Epidermal melanocyte (primary cell): ENCODE data around the gene INPP5J.
"Not testable (repeated sequence)": the region's sequence is repeated elsewhere in the genome, so short reads cannot be mapped to it uniquely, and the experiment has no call there.

ENCODE experiments used
- DNase-seq: peaks from one replicate; pipeline ENCODE4 v3.0.0; 2011; ENCODE audit warnings: low spot score; ENCODE audit not compliant: insufficient read length

Gene INPP5J

DNA sequence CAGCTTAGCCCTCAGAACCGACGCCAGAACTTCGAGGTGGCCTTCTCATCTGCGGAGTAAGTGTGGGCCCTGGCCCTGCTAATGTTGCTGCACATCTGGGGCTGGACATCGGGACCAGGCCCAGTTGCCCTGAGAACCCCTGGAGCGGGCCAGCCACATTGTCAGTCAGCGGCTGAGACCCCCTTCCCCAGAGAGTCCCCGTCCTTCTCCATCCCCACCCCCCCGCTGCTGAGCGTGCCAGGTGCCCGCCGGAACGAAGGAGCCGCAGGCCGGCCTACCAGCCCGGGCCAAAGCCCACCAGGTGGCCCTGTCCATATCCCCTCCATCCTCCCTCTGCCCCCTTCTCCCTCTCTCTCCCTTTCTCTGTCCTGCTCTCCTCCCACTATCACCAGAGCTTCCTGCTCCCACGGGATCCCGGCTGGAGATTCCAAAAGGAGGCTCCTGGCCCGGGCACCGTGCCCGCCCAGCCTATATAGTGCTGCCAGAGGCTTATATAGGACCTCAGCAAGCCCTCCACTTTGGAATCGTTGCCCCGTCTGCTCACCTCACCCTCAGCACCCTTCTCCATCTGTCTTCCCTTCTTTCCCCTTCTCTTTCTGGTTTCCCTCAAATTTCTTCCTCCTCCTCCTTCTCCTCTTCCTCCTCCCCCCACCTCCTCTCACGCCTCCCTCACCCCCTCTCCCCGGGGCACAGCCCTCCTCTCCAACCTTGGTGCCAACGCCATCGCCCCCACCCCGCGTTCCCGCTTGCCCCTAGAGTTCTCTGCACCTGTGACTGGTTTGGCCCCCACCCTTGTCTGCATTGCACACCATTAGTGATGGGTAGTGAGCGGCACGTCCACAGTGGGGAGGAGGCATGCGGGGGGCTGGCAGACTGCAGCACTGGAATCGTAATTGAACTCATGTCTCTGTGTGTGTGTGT, 22.7 kb upstream of the INPP5J start:
- peak; percentile 4 for DNase-seq

DNA sequence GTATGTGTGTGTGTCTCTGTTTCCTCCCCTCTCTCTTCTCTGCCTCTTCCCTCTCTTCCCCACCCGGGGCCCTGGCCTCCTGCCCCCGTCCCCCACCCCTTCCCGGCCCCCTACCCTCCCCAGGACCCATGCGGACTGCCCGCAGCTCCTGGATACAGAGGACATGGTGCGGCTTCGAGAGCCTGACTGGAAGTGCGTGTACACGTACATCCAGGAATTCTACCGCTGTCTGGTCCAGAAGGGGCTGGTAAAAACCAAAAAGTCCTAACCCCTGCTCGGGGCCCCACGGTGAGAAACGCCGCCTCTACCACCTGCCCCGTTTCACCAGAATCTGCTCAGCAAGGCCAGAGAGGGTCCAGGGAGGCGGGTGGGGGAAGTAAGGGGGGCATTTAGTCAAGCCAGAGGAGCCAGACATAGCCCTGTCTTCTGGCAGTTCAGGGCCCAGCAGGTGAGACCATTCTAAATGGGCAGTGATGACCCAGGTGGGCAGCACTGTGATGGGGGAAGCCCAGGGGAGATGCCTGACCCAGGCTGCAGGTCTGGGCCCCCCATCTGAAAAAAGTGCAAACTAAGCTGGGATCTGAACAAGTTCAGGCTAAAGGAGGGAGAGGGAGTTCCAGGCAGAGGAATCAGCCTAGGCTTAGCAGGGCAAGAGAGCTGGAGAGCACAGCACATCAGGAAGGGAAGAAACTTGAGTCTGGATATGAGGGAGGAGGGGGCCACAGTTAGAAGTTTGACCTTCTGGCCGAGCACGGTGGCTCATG, 21.8 kb upstream of the INPP5J start:
- DNase-seq: no peak

DNA sequence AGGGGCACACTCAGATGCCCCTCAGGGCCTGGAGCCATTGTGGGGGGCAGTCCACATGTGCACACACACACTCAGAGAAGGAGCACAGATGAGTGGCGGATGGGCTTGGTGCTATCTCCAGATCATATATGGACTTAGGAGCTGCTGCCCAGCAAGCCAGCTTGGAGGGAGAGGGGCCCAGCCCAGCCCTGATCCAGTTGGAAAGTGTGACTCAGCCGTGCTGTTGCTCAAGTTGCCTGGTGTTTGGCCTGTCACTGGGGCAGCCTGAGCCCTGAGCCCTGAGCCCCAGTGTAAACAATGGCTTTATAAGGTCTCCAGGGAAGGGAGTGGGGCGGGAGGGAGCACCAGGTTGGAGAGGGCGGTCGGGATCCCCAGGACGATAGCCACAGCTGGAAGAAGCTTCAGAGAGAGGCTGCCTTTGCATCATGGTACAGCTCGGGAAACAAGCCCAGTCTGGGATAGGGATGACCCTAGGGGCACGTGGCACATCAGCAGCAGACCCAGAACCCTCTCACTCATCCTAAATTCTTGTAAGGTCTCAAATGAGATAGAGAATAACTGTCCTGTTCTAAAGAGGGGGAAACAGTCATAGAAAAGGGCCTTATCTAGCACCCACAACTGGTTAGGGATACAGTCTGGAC, 20.2 kb upstream of the INPP5J start:
- DNase-seq: peak; percentile 72

DNA sequence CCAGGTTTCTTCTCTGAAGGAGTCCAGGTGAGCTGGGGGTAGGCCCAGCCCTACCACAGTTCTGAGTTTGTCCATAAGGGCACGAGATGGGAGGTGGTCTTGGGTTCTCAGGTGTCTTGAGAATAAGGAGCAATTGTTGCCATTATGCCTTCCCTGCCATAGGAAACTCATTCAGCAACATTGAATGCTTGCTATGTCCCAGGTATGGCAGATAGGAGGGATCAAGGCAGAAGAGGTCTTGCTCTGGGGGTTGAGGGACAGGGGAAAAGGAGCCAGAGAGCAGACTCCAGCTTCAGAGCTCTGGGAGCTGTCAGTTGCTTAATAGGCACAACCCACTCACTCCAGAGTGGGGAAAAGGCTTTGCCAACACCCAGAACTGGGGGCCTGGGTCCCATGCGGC, 19.7 kb upstream of the INPP5J start:
- no peak for DNase-seq

DNA sequence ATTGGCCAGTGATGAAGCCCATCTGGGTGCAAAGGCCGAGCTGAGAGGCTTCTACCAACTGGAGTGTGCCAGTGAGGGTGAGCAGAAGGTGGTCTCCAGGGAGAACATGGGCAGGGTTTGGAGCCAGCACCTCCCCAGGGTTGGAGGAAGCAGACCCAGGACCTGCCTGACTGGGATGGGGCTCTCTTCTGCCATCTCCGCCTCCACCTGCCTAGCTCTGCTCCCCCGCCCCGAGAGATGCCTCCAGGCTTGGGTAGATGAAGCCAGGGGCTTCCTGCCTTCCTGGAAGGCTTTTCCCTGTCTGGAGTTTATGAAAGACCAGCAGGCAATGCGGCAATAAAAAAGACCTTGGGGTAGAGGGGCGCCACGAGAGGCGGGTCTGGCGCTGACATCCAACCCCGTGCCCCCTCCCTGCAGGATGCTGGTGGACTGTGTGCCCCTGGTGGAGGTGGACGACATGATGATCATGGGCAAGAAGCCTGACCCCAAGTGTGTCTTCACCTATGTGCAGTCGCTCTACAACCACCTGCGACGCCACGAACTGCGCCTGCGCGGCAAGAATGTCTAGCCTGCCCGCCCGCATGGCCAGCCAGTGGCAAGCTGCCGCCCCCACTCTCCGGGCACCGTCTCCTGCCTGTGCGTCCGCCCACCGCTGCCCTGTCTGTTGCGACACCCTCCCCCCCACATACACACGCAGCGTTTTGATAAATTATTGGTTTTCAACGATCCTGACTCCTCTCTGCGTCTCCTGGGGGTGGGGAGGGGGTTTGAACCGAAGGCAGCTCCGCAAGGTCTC, 18.7 kb upstream of the INPP5J start:
- DNase-seq: no peak

DNA sequence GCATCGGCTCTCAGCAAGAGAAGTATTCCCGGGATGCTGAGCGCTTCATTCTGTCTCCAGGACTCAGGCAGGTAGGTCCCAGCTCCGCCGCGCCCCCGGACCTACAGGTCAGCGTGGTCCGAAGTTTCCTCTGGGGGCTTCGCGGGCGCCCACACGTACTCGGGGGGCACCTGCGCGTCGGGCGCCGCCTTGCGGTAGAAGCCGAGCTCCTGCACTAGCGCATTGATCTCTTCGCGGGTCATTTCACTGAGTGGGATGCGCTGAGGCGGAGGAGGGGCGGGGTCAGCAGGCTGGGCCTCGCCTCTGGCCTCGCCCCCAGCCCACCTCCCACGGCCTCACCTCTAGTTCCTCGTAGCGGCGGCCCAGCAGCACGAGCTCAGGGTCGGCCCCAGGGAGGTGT, 17.9 kb upstream of the INPP5J start:
- no peak for DNase-seq

DNA sequence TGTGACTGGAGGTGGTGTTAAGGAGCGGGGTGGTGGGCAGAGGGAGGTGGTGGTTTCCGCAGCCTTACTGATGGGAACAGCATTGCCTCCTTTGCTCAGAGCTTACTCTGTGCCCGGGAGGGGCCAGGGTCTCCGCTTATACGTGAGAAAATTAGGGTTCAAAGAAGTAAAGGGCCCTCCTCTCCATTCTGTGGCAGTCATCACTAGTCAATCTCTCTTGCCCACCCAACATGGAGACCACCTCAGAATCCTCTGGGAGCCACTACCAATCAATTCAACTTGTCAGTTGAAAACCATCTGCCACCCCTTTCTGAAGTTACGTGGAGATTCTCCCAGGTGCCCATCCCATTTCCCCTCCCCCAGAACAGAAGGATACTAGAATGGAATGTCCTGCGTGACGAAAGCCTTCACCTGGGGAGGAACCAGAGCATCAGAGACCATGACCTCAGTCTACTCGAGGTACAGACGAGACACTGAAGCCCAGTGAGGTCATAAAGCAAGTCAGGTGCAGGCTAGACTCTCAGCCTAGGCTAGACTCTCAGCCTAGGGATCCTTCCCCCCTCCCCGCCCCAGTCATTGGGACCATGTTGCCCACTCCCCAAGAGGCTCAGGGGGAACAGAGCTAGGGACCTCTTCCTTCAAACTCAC, 17.4 kb upstream of the INPP5J start:
- DNase-seq: no peak

DNA sequence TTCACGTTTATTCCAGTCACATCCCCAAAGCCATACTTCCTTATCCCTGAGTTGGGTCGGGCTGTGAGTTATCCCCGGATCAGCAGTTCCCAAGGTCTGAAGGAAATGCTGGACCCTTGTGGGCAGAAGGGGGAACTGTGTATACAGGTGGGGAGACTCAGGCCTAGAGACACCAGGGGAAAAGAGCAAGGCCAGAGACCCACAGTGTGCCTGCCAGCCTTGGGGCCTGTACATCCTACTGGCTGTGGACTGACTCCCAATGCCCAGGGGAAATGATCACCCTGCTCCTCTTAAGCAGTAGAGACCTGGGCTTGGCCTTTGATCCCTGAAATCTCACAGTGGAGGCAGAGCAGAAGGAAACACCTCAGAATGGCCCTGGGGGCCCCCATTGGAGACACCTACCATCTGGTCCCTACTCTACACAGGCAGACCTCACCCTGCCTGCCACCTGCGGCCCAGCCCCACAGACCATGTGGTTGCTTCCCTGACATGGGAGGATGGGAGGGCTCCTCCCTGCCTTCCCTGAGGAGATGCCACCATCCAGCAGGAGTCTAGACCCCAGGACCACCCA, 16.7 kb upstream of the INPP5J start:
- DNase-seq: no peak

DNA sequence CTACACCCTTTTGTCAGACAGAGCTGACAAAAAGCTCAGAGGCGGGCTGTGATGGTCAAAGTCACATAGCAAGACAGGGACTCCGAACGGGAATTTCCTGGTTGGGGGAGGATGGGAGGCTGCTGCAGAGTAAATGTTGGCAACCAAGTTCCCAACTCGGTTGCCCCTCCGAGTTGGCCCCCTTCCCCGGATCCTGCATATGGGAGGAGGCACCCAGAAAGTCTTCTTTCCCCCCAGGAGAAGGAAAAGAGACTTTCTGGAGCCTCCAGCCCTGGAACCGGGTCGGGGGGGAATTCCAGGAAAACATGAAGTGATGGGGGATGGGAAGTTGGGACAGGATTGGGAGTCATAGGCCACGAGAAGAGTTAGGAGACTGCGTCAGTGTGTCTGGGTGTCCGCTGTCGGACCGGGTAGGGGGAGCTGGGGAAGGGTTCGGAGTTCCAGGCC, 16.0 kb upstream of the INPP5J start:
- no peak for DNase-seq

DNA sequence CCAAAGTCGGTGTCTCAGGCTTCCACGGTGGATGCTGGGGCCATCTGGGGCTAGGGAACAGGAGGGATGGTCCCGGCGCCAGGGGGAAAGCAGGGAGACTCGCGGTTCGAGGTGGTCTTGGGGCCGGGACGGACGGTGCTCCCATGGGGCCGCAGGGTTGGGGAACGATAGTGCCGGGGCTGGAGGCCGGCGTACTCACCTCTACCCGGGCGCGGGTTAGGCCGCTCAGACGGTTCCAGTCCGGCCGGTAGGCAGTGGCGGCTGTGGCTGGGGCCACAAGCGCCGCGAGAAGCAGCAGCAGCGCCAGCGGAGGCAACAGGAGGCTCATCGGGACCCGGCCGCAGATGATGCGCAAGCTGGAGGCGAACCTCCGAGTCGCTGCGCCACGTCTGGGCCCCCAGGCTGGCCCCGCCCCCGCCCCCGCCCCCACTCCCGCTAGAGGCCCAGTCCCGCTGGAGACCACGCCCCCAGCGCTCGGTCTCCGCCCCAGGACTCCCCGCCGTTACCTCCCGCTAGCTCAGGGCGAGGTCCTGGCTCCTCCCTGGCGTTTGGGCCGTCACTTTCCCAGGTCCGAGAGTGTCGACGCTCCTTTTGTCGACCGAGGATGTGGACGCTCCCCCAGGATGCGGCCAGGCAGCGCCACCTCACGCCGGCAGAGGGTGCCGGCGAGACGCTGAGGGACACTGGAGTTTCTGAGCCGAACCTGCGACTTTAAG, 15.4 kb upstream of the INPP5J start, which contains the start of gene SELENOM:
Gene SELENOM (minus strand): TSS at position 391 of the 716 bp plus-strand sequence. CDS start 63 bp downstream, at position 328.
- peak; percentile 96 for DNase-seq

DNA sequence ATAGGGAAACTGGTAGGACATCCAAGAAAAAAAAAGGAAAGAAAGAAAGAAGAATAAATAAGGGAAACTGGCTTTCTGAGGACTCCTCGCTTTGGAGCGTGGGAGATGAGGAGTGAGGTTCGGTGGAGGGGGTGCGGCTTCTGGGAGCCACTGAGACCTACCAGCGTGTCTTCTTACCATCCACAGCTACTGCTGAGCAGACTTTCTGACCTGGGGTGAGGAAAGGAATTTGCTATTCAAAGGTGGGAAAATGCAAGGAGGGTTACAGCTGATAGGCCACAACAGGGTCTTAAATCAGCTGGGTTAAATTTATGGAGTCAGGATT, 14.9 kb upstream of the INPP5J start:
- no peak for DNase-seq

DNA sequence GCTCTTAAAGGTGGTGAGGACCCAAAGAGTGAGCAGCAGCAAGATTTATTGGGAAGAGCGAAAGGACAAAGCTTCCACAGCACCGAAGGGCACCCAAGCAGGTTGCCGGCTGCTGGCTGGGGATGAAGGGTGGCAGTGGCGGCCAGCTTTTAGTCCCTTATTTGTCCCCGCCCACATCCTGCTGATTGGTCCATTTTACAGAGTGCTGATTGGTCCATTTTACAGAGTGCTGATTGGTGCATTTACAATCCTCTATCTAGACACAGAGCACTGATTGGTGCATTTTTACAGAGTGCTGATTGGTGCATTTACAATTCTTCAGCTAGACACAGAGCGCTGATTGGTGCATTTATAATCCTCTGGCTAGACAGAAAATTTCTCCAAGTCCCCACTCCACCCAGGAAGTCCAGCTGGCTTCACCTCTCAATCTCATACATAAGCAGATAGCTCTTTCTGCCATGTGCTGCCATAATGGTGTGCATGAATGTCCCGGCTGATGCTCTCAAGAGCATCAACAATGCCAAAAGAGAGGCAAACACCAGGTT, 10.1 kb upstream of the INPP5J start:
- not testable (repeated sequence) for DNase-seq

DNA sequence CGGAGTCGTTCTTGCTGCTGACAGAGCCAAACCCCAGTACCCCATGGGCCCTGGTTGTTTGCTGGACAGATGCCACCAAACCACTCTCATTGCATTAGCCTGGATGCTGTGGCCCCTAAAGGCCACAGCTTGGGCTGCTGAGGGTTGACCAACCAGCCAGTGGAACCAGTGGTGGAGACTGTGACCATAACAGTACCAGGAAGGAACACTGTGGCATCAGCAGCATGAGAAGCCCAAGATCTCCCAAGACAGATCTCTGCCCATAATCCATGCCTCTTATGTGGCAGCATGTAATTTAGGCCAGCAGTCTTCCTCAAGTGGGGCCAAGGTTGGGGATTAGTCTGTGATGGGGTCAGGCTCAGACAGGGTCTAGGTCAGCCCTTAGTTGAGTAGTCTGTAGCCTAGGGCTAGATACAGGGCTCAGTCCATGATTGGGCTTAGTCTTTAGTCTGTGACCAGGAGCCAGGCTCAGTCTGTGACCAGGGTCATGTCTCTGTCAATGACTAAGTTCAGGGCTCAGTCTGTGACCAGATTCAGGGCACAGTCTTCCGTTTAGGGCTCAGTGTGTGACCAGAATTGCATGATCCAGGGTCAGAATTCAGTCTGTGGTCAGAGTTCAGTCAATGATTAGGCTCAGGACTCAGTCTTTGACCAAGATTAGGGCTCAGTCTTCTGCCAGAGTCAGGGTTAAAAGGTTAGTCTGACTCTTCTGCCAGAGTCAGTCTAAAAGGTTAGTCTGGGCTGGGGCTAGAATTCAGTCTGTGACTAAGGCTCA, 4.5 kb upstream of the INPP5J start:
- no peak for DNase-seq

DNA sequence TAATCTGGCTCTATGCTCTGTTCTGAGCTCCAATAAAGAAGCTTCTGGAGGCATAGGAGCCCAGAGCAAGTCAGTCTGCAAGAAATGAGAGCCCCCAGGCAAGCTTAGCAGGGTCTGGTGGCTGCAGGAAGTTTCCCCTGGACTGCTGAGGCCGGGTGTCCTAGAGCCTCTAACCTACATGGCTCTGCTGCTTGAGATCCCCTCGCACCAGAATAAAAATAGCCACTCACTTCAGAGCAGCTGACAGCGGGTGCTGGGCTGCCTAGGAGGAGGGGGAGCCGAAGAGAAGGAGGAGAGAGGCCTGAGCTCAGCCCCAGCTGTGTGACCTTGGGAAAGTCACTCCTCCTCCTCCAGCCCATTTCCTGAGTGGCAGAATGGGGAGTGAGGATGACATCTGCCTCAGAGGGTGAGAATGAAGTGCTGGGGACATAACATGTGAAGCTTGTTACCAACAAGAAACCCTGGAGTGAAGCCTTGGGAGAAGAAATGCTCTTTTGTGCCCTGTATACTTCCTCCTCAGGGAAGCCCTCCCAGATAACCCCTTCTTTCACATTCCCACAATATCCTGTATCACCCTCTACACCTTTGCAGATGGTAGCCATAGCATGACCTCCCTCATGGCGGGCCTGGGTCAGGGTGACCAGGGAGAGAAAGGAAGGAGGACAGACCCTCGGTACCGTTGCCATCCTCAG, 3.6 kb upstream of the INPP5J start:
- no peak for DNase-seq

DNA sequence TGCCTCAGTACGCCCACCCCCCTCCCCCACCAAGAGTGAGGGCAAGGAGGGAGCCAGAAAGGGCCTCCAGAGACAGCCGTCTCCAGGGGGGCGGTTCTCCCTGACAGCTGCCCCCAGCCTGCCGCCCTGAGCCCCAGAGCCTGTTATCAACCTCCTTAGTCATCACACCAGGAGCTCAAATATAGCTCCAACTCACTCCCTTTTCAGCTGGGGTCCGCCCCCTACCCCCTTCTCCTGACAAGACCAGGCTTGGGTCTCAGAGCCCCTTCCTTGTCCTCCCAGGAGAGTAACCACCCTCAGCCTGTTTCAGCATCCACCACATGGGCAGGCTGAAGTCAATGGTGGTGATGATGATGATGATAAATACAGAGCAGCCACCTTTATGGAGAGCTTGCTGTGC, 2.5 kb upstream of the INPP5J start:
- DNase-seq: no peak

DNA sequence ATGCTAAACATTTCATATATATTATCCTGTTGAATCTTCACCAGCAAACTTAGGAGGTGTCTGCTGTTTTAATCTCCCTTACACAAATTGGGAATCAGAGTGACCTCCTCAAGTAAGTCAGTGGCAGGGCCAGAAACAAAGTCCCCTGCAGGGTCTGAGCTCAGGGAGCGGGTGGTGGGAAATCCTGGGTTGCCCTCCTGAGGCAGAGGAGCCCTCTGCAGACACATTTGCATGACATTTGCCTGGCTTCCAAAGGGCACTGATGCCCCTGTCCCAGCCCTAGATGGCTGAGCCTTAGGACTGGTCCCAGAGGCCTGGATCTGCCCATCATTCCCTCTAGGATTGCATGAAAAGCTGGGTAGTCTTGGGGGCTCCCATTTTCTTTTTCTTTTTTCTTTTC, 2.1 kb upstream of the INPP5J start:
- DNase-seq: no peak

DNA sequence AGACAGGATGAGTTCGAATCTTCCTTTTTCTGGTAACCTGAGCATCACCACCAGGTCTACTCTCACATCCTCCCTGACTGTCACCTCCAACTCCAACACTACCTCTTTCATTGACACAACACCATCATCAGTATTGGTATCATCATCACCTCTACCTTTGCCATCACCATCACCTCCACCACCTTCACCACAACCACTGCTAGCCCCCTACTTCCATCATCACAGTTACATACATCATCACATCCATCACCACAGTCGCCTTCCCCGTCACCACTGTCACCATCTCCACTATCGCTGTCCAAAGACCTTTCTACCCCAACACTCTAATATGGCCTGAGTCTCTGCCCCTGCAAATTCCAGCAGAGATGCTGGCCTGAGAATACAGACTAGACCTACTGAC, 1.4 kb upstream of the INPP5J start:
- DNase-seq: no peak

DNA sequence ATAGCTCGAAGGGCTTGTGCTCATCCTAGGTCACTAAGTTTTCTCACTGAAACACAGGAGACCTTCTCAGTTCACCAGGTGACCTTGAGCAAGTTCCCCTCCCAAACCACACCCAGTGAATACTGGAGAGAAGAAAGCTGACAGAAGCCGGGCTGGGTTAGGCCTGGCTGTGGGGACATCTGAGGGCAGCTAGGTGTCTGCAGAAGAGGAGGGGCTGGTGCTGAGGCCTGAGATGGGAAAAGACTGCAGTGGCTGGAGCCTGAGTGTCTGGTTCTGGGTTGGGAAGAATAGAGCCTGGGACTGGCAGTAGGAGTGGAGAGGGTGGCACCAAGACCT, 602 bp upstream of the INPP5J start:
- DNase-seq: peak; percentile 13
